KOPT-K1 (cell line): Measurements from ENCODE around the gene MYH2.

ENCODE experiments used
- H3K27ac ChIP-seq: fragments of 200-600 bp; sonication (generic); 2 replicates; pipeline ENCODE4 v1.5.1; 2016; ENCODE audit warnings: antibody characterized with exemption, mild to moderate bottlenecking, low read depth, low read length; ENCODE audit not compliant: poor library complexity, severe bottlenecking
- H3K36me3 ChIP-seq: fragments of 200-600 bp; sonication (generic); 2 replicates; pipeline ENCODE4 v1.5.1; 2017; ENCODE audit warnings: antibody characterized with exemption, mild to moderate bottlenecking, low read length, moderate library complexity; ENCODE audit not compliant: insufficient read depth
- H3K9me3 ChIP-seq: fragments of 200-600 bp; sonication (generic); 2 replicates; pipeline ENCODE4 v1.5.1; 2017; ENCODE audit warnings: antibody characterized with exemption, low read length, mild to moderate bottlenecking; ENCODE audit not compliant: insufficient read depth, poor library complexity, severe bottlenecking

MYH2 gene

GRCh38 chr17:10532026-10532425, 17.4 kb downstream of the MYH2 start:
- Histone ChIP-seq H3K9me3 (no peaks in the 10 kb centered on the region), H3K36me3 (no peaks in the 10 kb centered on the region), H3K27ac (no peak overlapping the region)

- Histone ChIP-seq H3K36me3 (no peaks in the 10 kb centered on the region), H3K27ac (no peak overlapping the region), H3K9me3 (no peaks in the 10 kb centered on the region)
Observed at GRCh38 chr17:10527419-10527818, 22.0 kb downstream of the MYH2 start.

- no peak overlapping the region for H3K27ac ChIP-seq
Observed at GRCh38 chr17:10526517-10526916, 22.9 kb downstream of the MYH2 start.

GRCh38 chr17:10523064-10523463, 26.4 kb downstream of the MYH2 start:
- no peaks in the 10 kb centered on the region for H3K9me3 ChIP-seq
- no peaks in the 10 kb centered on the region for H3K36me3 ChIP-seq
- H3K27ac ChIP-seq = no peak overlapping the region

More at GRCh38 chr17:10526517-10526916, 22.9 kb downstream of the MYH2 start:
- Histone ChIP-seq H3K36me3 (no peaks in the 10 kb centered on the region), H3K9me3 (no peaks in the 10 kb centered on the region)

DNA sequence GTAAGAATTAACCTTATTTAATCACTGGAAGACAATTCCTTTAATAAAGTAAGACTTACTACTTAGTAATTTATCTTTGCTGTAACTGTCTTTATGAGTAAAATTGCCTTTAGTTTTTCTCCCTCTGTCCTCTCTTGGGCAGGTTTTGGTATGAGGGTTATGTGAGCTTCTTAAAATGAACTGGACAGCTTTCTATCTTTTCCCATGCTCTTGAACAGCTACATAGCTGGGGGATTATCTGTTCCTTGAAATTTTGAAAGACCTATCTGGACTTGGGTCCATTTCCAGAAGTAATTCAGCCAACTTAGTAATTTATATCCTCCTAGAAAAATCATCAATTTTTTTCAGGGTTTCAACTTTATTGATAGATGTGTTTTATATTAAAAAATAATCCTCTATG, 27.5 kb downstream of the MYH2 start:
- Histone ChIP-seq H3K9me3 (no peaks in the 10 kb centered on the region), H3K27ac (no peak overlapping the region), H3K36me3 (no peaks in the 10 kb centered on the region)

- Histone ChIP-seq H3K27ac (no peak within 1 kb of the TSS), H3K36me3 (no peaks in the 10 kb centered on the region), H3K9me3 (no peaks in the 10 kb centered on the region)
Observed at GRCh38 chr17:10518271-10519037, 31.0 kb downstream of the MYH2 start, which contains the start of gene MYH1. Gene MYH1 (minus strand): TSS chr17:10518542. CDS start chr17:10516642, 1,900 bp downstream.

GRCh38 chr17:10516638-10517037, 32.8 kb downstream of the MYH2 start:
- Histone ChIP-seq H3K36me3 (no peaks in the 10 kb centered on the region), H3K9me3 (no peaks in the 10 kb centered on the region), H3K27ac (no peak overlapping the region)

- no peaks in the 10 kb centered on the region for H3K36me3 ChIP-seq
- no peaks in the 10 kb centered on the region for H3K9me3 ChIP-seq
- no peak overlapping the region for H3K27ac ChIP-seq
Observed at GRCh38 chr17:10516065-10516464, 33.4 kb downstream of the MYH2 start.

DNA sequence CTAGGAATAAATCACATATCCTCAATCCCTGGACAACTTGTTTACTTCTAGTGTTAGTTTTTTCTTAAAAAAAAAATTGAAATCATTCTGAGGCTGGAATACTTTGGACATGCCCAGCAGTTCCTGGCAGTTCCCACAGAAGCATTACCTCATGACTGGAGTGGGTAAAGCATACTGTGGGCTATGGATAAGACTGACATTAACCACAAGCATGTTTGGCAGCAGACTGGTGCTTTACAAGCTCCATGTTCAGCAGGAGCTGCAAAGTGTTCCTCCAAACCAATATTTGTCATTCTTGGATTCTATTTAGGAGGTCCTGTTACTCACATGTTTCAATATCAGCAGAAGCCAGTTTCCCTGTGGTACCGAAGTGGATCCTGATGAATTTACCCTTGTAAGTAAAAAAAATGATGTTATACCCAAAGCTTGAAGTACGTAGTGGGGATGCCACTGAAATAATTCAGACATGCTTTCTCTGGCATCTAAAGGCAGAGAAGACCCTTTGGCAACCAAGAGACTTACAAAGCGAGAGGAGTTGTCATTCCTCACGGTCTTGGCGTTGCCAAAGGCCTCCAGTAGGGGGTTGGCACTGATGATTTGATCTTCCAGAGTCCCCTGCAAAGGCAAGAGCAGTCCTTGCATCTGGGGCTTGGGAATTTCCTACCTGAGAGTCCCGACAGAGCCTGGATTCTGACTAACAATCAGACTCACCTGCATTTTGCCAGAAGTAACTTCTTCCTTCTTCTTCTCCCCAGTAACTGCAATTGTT, 36.0 kb downstream of the MYH2 start:
- Histone ChIP-seq H3K36me3 (no peaks in the 10 kb centered on the region), H3K27ac (no peak overlapping the region), H3K9me3 (no peaks in the 10 kb centered on the region)

DNA sequence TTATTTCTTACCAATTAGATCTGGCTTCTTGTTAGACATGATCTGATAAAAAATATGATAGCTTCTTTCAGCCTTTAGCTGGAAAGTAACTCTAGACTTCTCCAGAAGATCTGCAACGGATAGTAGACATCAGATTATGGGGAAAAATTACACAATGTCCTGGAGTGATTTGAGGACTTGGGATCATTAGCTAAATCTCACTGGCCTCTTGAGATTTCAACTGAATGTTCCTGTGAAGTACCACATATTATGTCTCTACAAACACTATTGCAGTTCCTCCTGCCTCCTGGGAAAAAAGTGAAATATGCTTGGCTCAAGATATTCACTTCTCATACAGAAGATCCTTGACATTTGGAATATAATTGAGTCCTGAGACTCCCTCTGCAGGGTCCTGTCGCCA, 36.6 kb downstream of the MYH2 start:
- Histone ChIP-seq H3K27ac (no peak overlapping the region), H3K9me3 (no peaks in the 10 kb centered on the region), H3K36me3 (no peaks in the 10 kb centered on the region)

DNA sequence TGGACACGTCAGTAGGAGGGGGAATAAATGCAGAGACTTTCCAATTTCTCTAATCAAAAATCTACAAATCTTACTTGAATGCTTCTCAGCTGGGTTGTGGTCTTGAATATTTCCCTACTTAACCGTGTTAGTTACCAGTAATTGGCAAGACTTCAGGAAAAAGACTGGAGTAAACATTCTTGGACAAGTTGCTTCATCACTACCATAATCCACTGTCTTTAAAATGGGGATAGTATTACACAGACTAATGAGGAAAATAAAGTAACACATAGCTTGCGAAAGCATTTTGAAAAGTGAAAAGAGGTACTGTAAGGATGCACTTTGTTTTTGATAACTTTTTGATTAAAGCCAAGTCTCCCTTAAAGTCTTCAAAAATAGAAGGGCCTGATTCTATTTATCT, 49.5 kb downstream of the MYH2 start:
- H3K27ac ChIP-seq = no peak overlapping the region
- no peaks in the 10 kb centered on the region for H3K9me3 ChIP-seq
- H3K36me3 ChIP-seq = no peaks in the 10 kb centered on the region

DNA sequence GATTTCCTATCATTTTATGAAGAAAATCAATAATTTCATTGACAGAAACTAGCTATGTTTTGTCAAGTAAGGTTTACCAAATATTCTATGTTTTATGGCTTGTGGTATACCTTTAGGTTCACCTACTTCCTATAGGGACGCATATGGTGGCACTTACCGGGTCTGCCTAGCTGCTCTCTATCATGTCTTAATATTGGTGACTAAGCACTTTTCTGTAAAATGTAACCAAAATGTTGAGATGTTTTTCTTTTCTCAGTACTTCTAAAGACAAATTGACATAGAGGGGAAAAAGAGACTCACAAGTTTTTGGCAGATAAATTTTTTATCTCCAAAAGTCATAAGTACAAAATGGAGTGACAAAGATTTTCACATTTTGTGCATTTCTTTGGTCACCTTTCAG, 57.5 kb downstream of the MYH2 start:
- Histone ChIP-seq H3K36me3 (no peaks in the 10 kb centered on the region), H3K9me3 (peaks cover 19% of the 10 kb centered on the region), H3K27ac (no peak overlapping the region)

GRCh38 chr17:10482252-10482651, 67.2 kb downstream of the MYH2 start:
- Histone ChIP-seq H3K9me3 (peaks cover 12% of the 10 kb centered on the region), H3K27ac (no peak overlapping the region), H3K36me3 (no peaks in the 10 kb centered on the region)

- Histone ChIP-seq H3K27ac (no peak overlapping the region), H3K36me3 (no peaks in the 10 kb centered on the region)
Observed at GRCh38 chr17:10477701-10478100, 71.8 kb downstream of the MYH2 start.

GRCh38 chr17:10474536-10474935, 74.9 kb downstream of the MYH2 start:
- no peak overlapping the region for H3K27ac ChIP-seq

More at GRCh38 chr17:10477701-10478100, 71.8 kb downstream of the MYH2 start:
- H3K9me3 ChIP-seq = peaks cover 12% of the 10 kb centered on the region

More at GRCh38 chr17:10474536-10474935, 74.9 kb downstream of the MYH2 start:
- H3K9me3 ChIP-seq = no peaks in the 10 kb centered on the region
- H3K36me3 ChIP-seq = no peaks in the 10 kb centered on the region
